Smooth muscle cell (in vitro differentiated cells): ENCODE data around the gene TCF19. TPM values are rescaled to one million over a fixed set of nuclear protein-coding genes. Genes with fewer than 3 reads are reported as not detected.

ENCODE experiments used
- DNase-seq: peaks from one replicate; lab custom pipeline; 2025; ENCODE audit not compliant: unreplicated experiment; lab: John Stamatoyannopoulos, UW
- H2AFZ ChIP-seq: fragments of 200-600 bp; sonication (generic); 2 replicates; pipeline ENCODE4 v1.6.0; 2016; ENCODE audit warnings: antibody characterized with exemption, low read depth, mild to moderate bottlenecking
- H3F3A ChIP-seq: fragments of 200-600 bp; sonication (generic); 2 replicates; pipeline ENCODE4 v1.6.0; 2017; ENCODE audit warnings: antibody characterized with exemption, low read depth
- H3K27ac ChIP-seq: fragments of 200-600 bp; sonication (generic); 2 replicates; pipeline ENCODE4 v1.5.1; 2016; ENCODE audit warnings: low read depth, mild to moderate bottlenecking
- H3K27me3 ChIP-seq: fragments of 200-600 bp; sonication (generic); 2 replicates; pipeline ENCODE4 v1.6.1; 2016; ENCODE audit warnings: low read depth, mild to moderate bottlenecking
- H3K36me3 ChIP-seq: fragments of 200-600 bp; sonication (generic); 2 replicates; pipeline ENCODE4 v1.5.1; 2016; ENCODE audit warnings: low read depth
- H3K4me1 ChIP-seq: fragments of 200-600 bp; sonication (generic); 2 replicates; pipeline ENCODE4 v1.5.1; 2016; ENCODE audit warnings: low read depth
- H3K4me2 ChIP-seq: fragments of 200-600 bp; sonication (generic); 2 replicates; pipeline ENCODE4 v1.6.0; 2016; ENCODE audit warnings: mild to moderate bottlenecking
- H3K4me3 ChIP-seq: fragments of 200-600 bp; sonication (generic); 2 replicates; pipeline ENCODE4 v1.5.1; 2016; ENCODE audit warnings: mild to moderate bottlenecking
- H3K79me2 ChIP-seq: fragments of 200-600 bp; sonication (generic); 2 replicates; pipeline ENCODE4 v1.6.0; 2016; ENCODE audit warnings: low read depth, mild to moderate bottlenecking
- H3K9ac ChIP-seq: fragments of 200-600 bp; sonication (generic); 2 replicates; pipeline ENCODE4 v1.6.0; 2016; ENCODE audit warnings: low read depth
- H3K9me3 ChIP-seq: fragments of 200-600 bp; sonication (generic); replicated peaks from 2 replicates; pipeline ENCODE4 v1.5.1; 2016; ENCODE audit warnings: low read depth
- H4K20me1 ChIP-seq: fragments of 200-600 bp; sonication (generic); 2 replicates; pipeline ENCODE4 v1.6.0; 2016; ENCODE audit warnings: low read depth
- WGBS: methylation state at CpG from one replicate; pipeline ENCODE4 v1.1.7; 2016; ENCODE audit warnings: low lambda C conversion rate; 5-methylcytosine and 5-hydroxymethylcytosine counted together
- polyA plus RNA-seq: library from polyadenylated mRNA; unstranded; fragments of >200 nt; fragmentation: Nextera tagmentation; extraction: Ambion mirVana; gene quantifications from 2 replicates; pipeline ENCODE4 v1.2.1, GENCODE V29; 2016
- total RNA-seq: library from RNA; depleted of rRNA; stranded (reverse); fragments of >200 nt; gene quantifications from 2 replicates; pipeline ENCODE4 v1.2.3, GENCODE V29; 2014
- TF ChIP-seq, protein P1 (sequence below): fragments of 200-600 bp; sonication (generic); IDR thresholded peaks from 2 replicates; pipeline ENCODE4 v1.5.1; 2017; ENCODE audit warnings: borderline replicate concordance, mild to moderate bottlenecking, antibody characterized with exemption; ENCODE audit not compliant: insufficient read depth, poor library complexity, severe bottlenecking

The TCF19 gene
- total and polyA plus RNA-seq, 2 experiments from 2014 or later: 7.8 to 10.5 TPM

DNA sequence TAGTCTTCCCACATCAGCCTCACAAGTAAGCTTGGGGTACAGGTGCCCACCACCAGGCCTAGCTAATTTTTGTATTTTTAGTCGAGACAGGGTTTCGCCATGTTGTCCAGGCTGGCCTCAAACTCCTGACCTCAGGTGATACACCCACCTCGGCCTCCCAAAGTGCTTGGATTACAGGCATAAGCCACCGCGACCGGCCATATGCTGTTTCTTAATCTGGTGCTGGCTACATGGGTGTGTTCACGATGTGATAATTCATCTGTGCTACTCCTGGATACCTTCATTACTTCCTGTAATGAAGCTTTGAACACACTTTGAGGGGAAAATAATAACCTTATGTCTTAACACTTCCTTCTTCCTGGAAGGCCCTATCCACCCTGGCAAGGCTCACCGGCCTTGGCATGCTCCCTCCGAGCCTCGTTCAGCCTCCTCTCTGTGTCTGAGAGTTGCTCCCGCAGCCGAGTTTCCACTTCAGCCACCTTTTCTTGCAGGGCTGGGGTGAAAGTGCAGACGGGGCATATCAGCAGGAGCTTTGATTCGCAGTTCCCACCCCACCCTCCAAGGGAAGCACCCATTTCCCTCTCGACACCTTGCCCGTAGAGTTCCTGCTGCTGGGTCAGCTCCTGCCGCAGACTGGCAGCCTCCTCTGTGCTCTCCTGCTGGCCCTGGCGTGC lies 14.0 kb upstream of the TCF19 start:
- Histone ChIP-seq H3K9ac (no peak overlapping the region), H3K27me3 (no peaks in the 10 kb centered on the region), H3K4me1 (peaks cover 8% of the 10 kb centered on the region), H3K36me3 (no peaks in the 10 kb centered on the region), H3K27ac (no peak overlapping the region), H3F3A (no peaks in the 10 kb centered on the region), H4K20me1 (no peaks in the 10 kb centered on the region), H3K9me3 (no peaks in the 10 kb centered on the region), H3K4me2 (no peak overlapping the region), H3K4me3 (no peak overlapping the region), H2AFZ (no peak overlapping the region), H3K79me2 (no peaks in the 10 kb centered on the region)
- TF ChIP-seq, protein P1, sequence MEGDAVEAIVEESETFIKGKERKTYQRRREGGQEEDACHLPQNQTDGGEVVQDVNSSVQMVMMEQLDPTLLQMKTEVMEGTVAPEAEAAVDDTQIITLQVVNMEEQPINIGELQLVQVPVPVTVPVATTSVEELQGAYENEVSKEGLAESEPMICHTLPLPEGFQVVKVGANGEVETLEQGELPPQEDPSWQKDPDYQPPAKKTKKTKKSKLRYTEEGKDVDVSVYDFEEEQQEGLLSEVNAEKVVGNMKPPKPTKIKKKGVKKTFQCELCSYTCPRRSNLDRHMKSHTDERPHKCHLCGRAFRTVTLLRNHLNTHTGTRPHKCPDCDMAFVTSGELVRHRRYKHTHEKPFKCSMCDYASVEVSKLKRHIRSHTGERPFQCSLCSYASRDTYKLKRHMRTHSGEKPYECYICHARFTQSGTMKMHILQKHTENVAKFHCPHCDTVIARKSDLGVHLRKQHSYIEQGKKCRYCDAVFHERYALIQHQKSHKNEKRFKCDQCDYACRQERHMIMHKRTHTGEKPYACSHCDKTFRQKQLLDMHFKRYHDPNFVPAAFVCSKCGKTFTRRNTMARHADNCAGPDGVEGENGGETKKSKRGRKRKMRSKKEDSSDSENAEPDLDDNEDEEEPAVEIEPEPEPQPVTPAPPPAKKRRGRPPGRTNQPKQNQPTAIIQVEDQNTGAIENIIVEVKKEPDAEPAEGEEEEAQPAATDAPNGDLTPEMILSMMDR: no peak
- no peak for DNase-seq
- WGBS: 95% methylated on average over 18 of the region's 18 CpGs

DNA sequence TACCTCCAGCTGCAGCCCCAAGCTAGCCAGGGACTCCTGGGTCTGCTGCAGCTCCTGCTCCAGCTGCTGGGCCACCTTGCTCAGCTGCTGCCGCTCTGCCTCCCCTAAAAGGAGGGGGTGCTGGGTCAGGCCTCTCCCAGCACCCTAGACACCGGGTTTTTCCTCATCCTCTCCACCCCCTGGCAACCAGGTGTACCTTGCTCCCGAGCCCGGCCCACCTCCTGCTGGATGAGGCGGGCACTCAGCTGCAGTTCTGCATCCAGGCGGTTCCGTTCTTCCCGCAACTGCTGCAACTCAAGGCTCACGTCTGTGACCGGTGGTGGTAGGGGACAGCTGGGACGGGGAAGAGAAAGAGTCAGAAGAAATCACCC lies 13.4 kb upstream of the TCF19 start:
- no peaks in the 10 kb centered on the region for H3K27me3 ChIP-seq
- no peak for DNase-seq
- H3K27ac ChIP-seq: no peak overlapping the region
- 79% methylated on average over 11 of the region's 11 CpGs for WGBS
- H3K9ac ChIP-seq: no peak overlapping the region
- no peak overlapping the region for H2AFZ ChIP-seq
- no peaks in the 10 kb centered on the region for H4K20me1 ChIP-seq
- no peak overlapping the region for H3K4me3 ChIP-seq
- no peaks in the 10 kb centered on the region for H3K79me2 ChIP-seq
- H3K36me3 ChIP-seq: no peaks in the 10 kb centered on the region
- TF ChIP-seq, protein P1: no peak
- no peaks in the 10 kb centered on the region for H3K9me3 ChIP-seq
- no peaks in the 10 kb centered on the region for H3F3A ChIP-seq
- H3K4me2 ChIP-seq: no peak overlapping the region
- peaks cover 8% of the 10 kb centered on the region for H3K4me1 ChIP-seq

DNA sequence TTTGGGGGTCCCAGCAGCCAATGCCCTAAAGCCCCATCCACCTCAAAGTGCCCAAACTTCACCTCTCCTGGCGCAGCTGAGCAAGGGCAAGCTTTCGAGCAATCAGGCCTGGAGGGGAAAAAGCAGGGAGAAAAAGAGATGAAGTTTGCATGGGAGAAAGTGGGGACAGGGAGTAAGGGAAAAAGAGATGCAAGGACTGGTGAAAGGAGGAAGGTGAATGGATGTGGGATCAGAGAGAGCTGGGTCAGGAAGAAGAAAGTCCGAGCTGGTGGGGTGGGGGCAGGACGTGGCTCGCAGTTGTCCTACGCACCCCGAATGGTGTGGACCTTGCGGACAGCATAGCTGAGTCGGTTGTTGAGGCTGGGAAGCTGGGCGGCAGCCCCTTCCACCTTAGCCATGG lies 13.0 kb upstream of the TCF19 start:
- no peak for DNase-seq
- no peaks in the 10 kb centered on the region for H3K27me3 ChIP-seq
- H2AFZ ChIP-seq: no peak overlapping the region
- no peaks in the 10 kb centered on the region for H3K79me2 ChIP-seq
- H3K4me3 ChIP-seq: no peak overlapping the region
- no peak overlapping the region for H3K4me2 ChIP-seq
- no peaks in the 10 kb centered on the region for H4K20me1 ChIP-seq
- no peak overlapping the region for H3K9ac ChIP-seq
- TF ChIP-seq, protein P1: no peak
- H3K9me3 ChIP-seq: no peaks in the 10 kb centered on the region
- over 99% methylated on average over 10 of the region's 10 CpGs for WGBS
- peaks cover 8% of the 10 kb centered on the region for H3K4me1 ChIP-seq
- H3F3A ChIP-seq: no peaks in the 10 kb centered on the region
- no peaks in the 10 kb centered on the region for H3K36me3 ChIP-seq
- H3K27ac ChIP-seq: no peak overlapping the region

DNA sequence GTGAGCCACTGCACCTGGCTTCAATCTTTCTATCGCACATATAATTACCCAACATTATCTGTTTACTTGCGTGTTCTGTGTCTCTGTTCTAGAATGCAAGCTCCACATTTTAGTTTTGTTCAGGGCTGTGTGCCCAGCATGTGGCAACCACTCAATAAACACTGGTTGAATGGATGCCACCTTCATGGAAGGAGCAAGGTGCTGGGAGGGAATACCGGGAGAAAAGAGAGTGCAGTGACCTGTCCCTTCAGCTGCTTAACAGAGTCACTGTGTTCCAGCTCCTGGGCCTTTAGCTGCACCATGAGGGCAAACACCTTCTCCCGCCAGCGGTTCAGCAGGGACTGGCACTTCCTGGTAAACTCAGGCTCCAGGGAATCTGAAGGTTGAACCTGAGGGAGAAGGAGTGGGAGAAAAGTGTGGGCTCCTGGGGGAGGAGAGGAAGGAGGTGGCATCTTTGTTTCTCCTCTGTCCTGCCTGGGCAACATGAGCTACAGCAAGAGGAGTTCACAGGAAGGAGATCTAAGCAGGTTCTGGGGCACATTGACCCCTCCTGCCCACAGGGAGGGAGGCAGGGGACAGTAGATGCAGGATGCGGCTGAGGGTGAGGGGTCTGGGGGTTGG lies 8.5 kb upstream of the TCF19 start:
- Histone ChIP-seq H2AFZ (no peak overlapping the region), H3K4me2 (no peak overlapping the region), H3K9me3 (no peaks in the 10 kb centered on the region), H3K4me1 (no peaks in the 10 kb centered on the region), H3K79me2 (no peaks in the 10 kb centered on the region), H3K4me3 (no peak overlapping the region), H3K36me3 (no peaks in the 10 kb centered on the region), H4K20me1 (no peaks in the 10 kb centered on the region), H3K27ac (no peak overlapping the region), H3K27me3 (no peaks in the 10 kb centered on the region), H3F3A (no peaks in the 10 kb centered on the region), H3K9ac (no peak overlapping the region)
- DNase-seq: no peak
- TF ChIP-seq, protein P1: no peak
- WGBS: 88% methylated on average over 6 of the region's 6 CpGs
